Natural killer cell (primary cell): Measurements from ENCODE around the gene CLEC3B. TPM values are rescaled to one million over a fixed set of nuclear protein-coding genes. Genes with fewer than 3 reads are reported as not detected.

Source experiments
- ATAC-seq, 3 donors: fragments of 150-1000 bp in 2 of 3; fragments of 200-7000 bp in 1 of 3; cut with Tn5 transposase; 1 replicate in 1 of 3; 2 replicates in 2 of 3; pipeline ENCODE4 v1.10.0; 2021; ENCODE audit warnings: mild to moderate bottlenecking in 2 of 3, moderate library complexity in 2 of 3
- DNase-seq, 2 donors: peaks; one replicate each; pipeline versions ENCODE4 v3.0.0 to v3.0.0-alpha.2; 2013 to 2021; ENCODE audit warnings: mixed read lengths in 1 of 2
- H3K27ac ChIP-seq: one replicate; pipeline ENCODE4 v1.5.1; 2013; ENCODE audit warnings: mild to moderate bottlenecking, low read length
- H3K27me3 ChIP-seq: one replicate; pipeline ENCODE4 v1.6.1; 2013; ENCODE audit warnings: low read length; ENCODE audit not compliant: control insufficient read depth, insufficient read depth
- H3K36me3 ChIP-seq: one replicate; pipeline ENCODE4 v1.6.1; 2013; ENCODE audit warnings: low read length; ENCODE audit not compliant: control insufficient read depth, insufficient read depth
- H3K4me1 ChIP-seq: one replicate; pipeline ENCODE4 v1.6.1; 2013; ENCODE audit warnings: low read length; ENCODE audit not compliant: control insufficient read depth, insufficient read depth
- H3K4me3 ChIP-seq: one replicate; pipeline ENCODE4 v1.5.1; 2013; ENCODE audit warnings: low read length
- H3K9me3 ChIP-seq: one replicate; pipeline ENCODE4 v1.6.1; 2013; ENCODE audit warnings: low read length; ENCODE audit not compliant: control insufficient read depth, insufficient read depth
- H3K27ac Mint-ChIP-seq, 2 donors: one replicate each; pipeline ENCODE4 v1.8.0; 2022; ENCODE audit warnings: mild to moderate bottlenecking in 2 of 2, mixed read lengths in 2 of 2, moderate library complexity in 1 of 2
- H3K27me3 Mint-ChIP-seq, 2 donors: one replicate each; pipeline ENCODE4 v1.8.0; 2022; ENCODE audit warnings: low read depth in 2 of 2, mixed read lengths in 2 of 2
- H3K36me3 Mint-ChIP-seq: one replicate; pipeline ENCODE4 v1.8.0; 2022; ENCODE audit warnings: mixed read lengths
- H3K4me1 Mint-ChIP-seq, 2 donors: one replicate each; pipeline ENCODE4 v1.8.0; 2022; ENCODE audit warnings: mixed read lengths in 2 of 2
- H3K4me3 Mint-ChIP-seq: one replicate; pipeline ENCODE4 v1.8.0; 2022; ENCODE audit warnings: mild to moderate bottlenecking, moderate library complexity, mixed read lengths
- H3K9me3 Mint-ChIP-seq, 2 donors: one replicate each; pipeline ENCODE4 v1.8.0; 2022; ENCODE audit warnings: mixed read lengths in 2 of 2
- CTCF ChIP-seq: fragments of 200-600 bp; IDR thresholded peaks from one replicate; pipeline ENCODE4 v1.8.0; 2022; ENCODE audit warnings: antibody characterized with exemption
- WGBS: methylation state at CpG from one replicate; pipeline ENCODE4 v1.1.7; 2013; ENCODE audit warnings: missing lambda C conversion rate; ENCODE audit not compliant: insufficient coverage; 5-methylcytosine and 5-hydroxymethylcytosine counted together
- intact Hi-C: fragments of 100-400 bp; cut with micrococcal nuclease; formaldehyde crosslinking; loops from one replicate; pipeline ENCODE4 v1.14.2; 2022
- total RNA-seq, 4 donors: library from RNA; stranded (reverse); fragments of 120-200 nt in 1 of 4; gene quantifications; one replicate each; pipeline versions ENCODE4 v1.2.3 to v1.2.4, GENCODE V29; 2013 to 2022

The CLEC3B gene
- total RNA-seq, 3 donors from 2014 or later (not counting 1 experiment from before 2014, with no cell fraction given) = 0.87 to 1.5 (median 1.1) TPM

- no peak for DNase-seq
- Histone ChIP-seq H3K27ac (no peak overlapping the region), H3K4me1 (no peaks in the 10 kb centered on the region), H3K36me3 (no peaks in the 10 kb centered on the region), H3K27me3 (no peaks in the 10 kb centered on the region), H3K9me3 (no peaks in the 10 kb centered on the region), H3K4me3 (no peak overlapping the region)
- no peaks in the 10 kb centered on the region for H3K36me3 Mint-ChIP-seq
- WGBS = 79% methylated on average over 3 of the region's 3 CpGs
- no peak for TF ChIP-seq CTCF
- H3K27me3 Mint-ChIP-seq = peaks cover 9 to 12% of the 10 kb centered on the region in 2 donors
- no peak for ATAC-seq
- H3K4me1 Mint-ChIP-seq = no peaks in the 10 kb centered on the region
- no peak overlapping the region for H3K4me3 Mint-ChIP-seq
- H3K27ac Mint-ChIP-seq = no peak overlapping the region
- no peaks in the 10 kb centered on the region for H3K9me3 Mint-ChIP-seq
- intact Hi-C loops = no loop called here
Measured at GRCh38 chr3:45057557-45057956, 31.5 kb downstream of the CLEC3B start.

- ATAC-seq = no peak
- H3K9me3 Mint-ChIP-seq = no peaks in the 10 kb centered on the region
- H3K27me3 Mint-ChIP-seq = peaks cover 9 to 10% of the 10 kb centered on the region in 2 donors
- no peaks in the 10 kb centered on the region for H3K36me3 Mint-ChIP-seq
- intact Hi-C loops = no loop called here
- Histone ChIP-seq H3K27ac (no peak overlapping the region), H3K36me3 (no peaks in the 10 kb centered on the region), H3K9me3 (no peaks in the 10 kb centered on the region), H3K4me3 (no peak overlapping the region), H3K4me1 (no peaks in the 10 kb centered on the region), H3K27me3 (no peaks in the 10 kb centered on the region)
- no peaks in the 10 kb centered on the region for H3K4me1 Mint-ChIP-seq
- H3K27ac Mint-ChIP-seq = no peak overlapping the region
- 100% methylated on average over 2 of the region's 2 CpGs for WGBS
- DNase-seq = no peak
- TF ChIP-seq CTCF = no peak
- no peak overlapping the region for H3K4me3 Mint-ChIP-seq
Measured at GRCh38 chr3:45059132-45059531, 33.0 kb downstream of the CLEC3B start.

GRCh38 chr3:45060165-45060892 lies 34.2 kb downstream of the CLEC3B start:
- DNase-seq (no peak), ATAC-seq (no peak)
- Mint-ChIP-seq H3K4me1 (peaks cover 10 to 11% of the 10 kb centered on the region in 2 donors), H3K27me3 (peaks cover 9 to 10% of the 10 kb centered on the region in 2 donors), H3K4me3 (no peak overlapping the region), H3K27ac (no peak overlapping the region), H3K36me3 (no peaks in the 10 kb centered on the region), H3K9me3 (no peaks in the 10 kb centered on the region)
- no peak for TF ChIP-seq CTCF
- intact Hi-C loops = no loop called here
- Histone ChIP-seq H3K36me3 (no peaks in the 10 kb centered on the region), H3K27ac (no peak overlapping the region), H3K27me3 (no peaks in the 10 kb centered on the region), H3K9me3 (no peaks in the 10 kb centered on the region), H3K4me3 (no peak overlapping the region), H3K4me1 (peaks cover 11% of the 10 kb centered on the region)
- whole genome bisulfite sequencing = 76% methylated on average over 4 of the region's 4 CpGs

GRCh38 chr3:45062697-45063070 lies 36.6 kb downstream of the CLEC3B start:
- H3K27me3 ChIP-seq = no peaks in the 10 kb centered on the region
- Mint-ChIP-seq H3K27me3 (peaks cover 0 to 5% of the 10 kb centered on the region in 2 donors), H3K4me1 (peaks cover 16 to 17% of the 10 kb centered on the region in 2 donors), H3K4me3 (no peak overlapping the region), H3K36me3 (no peaks in the 10 kb centered on the region), H3K9me3 (no peaks in the 10 kb centered on the region), H3K27ac (no peak overlapping the region)
- H3K4me1 ChIP-seq = peaks cover 13% of the 10 kb centered on the region
- no peaks in the 10 kb centered on the region for H3K36me3 ChIP-seq
- no peak for ATAC-seq
- 86% methylated on average over 1 of the region's 1 CpG for WGBS
- no peak for DNase-seq
- H3K4me3 ChIP-seq = no peak overlapping the region
- H3K9me3 ChIP-seq = no peaks in the 10 kb centered on the region
- intact Hi-C loops = no loop called here
- no peak overlapping the region for H3K27ac ChIP-seq
- TF ChIP-seq CTCF = no peak
